ENCODE data around the gene ABCC6.
"Not testable (repeated sequence)": the region's sequence is repeated elsewhere in the genome, so short reads cannot be mapped to it uniquely, and the experiment has no call there.

The ABCC6 gene

DNA sequence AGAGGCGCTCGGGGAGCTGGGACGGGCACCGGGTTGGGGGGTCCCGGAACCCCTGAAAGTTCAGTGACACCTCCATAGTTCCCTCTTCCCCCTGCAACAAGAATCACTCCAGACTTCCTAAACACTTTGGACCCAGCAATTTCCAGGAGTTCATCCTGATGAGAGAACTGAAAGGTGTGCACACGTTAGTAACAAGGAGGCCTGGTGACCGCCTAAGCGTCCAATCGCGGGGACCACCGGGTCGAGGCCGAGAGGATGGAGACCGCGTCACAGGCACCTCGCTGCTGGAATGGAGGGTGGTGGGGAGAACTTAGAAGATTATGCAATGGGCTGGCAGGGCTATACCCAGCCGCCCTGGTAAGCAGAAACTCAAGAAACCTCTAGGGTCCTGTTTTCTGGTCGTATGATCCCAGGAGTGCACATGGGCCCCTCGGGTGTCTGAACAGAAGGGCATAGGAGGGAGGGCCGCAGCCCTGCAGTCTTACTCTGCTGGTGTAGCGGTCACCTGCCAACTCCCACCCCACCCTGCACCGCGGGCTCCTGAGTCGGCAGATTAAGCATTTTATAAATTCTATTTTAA is 458 bp upstream of the ABCC6 start:
- DNase-seq (ENCODE audit: low spot score), result not testable (repeated sequence)

DNA sequence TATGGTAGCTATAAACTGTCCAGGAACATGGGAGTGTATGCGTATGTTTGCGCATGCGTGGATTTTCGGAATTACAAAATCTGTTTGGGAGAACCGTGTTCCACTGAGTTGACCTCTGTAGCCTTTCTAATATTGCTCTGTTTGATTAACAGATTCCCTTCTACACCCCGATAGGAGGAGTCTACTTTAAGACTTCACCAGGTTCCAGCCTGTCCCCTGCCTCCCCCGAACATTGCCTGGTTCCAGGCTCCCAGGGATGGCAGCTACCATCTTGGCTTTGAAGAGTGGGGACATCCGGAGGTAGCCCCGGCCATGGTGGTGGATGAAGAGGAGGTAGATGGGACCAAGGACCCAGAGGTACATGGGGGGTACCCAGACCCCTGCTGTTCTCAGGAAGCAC is 1.9 kb downstream of the ABCC6 start:
- DNase-seq (ENCODE audit: low spot score), result not testable (repeated sequence)

DNA sequence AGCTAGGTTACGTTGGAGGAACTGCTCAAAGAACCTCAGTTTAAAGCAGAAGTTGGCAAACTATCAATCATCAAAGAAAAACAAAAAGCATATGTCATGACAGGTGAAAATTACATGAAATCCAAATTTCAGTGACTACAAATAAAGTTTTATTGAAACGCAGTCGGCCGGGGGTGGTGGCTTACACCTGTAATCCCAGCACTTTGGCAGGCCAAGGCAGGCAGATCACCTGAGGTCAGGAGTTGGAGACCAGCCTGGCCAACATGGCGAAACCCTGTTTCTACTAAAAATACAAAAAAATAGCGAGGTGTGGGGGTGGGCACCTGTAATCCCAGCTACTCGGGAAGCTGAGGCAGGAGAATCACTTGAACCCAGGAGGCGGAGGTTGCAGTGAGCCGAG is 2.8 kb downstream of the ABCC6 start:
- DNase-seq (ENCODE audit: low spot score), result not testable (repeated sequence)

DNA sequence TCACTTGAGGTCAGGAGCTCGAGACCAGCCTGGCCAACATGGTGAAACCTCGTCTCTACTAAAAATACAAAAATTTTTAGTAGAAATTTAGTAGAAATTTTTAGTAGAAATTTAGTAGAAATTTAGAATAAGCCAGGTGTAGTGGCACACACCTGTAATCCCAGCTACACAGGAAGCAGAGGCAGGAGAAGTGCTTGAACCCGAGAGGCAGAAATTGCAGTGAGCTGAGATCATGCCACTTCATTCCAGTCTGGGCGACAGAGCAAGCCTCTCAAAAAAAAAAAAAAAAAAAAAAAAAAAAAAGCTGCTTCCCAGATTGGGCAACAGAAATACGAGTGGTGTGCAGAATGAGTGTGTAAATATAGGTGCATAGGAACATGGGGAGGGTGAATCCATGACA is 4.5 kb downstream of the ABCC6 start:
- not testable (repeated sequence) for DNase-seq (ENCODE audit: low spot score)

DNA sequence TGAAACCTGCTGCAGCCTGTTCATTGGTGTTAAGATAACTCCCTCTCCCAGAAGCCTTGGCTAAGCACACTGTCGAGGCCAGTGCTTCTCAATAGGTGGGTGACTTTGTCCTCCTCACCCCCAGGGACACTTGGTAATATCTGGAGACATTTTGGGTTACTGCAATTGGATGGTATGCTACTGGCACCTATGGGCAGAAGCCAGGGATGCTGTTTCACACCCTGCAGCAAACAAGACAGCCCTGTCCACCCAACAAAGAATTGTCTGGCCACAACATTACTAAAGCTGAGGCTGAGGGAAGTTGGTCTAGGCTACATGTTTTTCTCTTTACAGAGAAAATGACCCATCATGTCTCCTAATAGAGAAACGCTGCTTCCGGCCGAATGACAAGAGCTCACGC is 4.9 kb downstream of the ABCC6 start:
- not testable (repeated sequence) for DNase-seq (ENCODE audit: low spot score)

DNA sequence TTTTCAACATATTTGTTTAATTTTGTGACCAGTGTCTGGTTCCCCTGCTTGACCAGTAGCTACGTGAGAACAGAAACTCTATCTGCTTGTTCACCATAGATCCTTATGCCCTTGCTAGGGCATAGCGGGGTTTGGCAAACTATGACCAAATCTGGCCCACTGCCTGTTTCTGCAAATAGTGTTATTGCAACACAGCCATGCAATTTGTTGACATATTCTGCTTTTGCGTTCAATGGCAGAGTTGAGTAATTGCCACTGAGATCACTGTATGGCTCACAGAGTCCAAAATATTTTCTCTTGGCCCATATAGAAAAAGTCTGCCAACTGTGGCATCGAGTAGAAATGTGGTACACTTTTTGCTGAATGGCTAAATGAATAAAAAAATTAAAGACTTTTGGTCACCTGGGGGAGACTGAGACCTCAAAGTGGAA is 9.4 kb downstream of the ABCC6 start:
- DNase-seq (ENCODE audit: low spot score), result not testable (repeated sequence)

DNA sequence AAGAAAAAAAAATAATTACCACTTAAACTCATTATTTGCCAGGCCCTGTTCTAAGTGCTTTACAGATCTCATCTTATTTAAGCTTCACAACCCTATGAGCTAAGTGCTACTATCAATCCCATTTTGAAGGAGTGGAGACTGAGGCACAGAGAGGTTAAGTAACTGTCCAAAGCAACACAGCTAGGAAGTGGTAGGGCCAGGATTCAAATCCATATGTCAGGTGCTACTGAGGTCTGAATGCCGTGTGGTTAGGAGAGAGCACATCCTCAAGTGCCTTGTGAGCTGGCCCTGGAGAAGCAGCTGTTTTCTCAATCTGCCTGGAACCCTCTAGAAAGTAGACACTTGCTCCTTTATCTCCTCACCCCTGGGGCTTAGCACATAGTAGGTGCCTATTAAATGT is 11.9 kb downstream of the ABCC6 start:
- not testable (repeated sequence) for DNase-seq (ENCODE audit: low spot score)

DNA sequence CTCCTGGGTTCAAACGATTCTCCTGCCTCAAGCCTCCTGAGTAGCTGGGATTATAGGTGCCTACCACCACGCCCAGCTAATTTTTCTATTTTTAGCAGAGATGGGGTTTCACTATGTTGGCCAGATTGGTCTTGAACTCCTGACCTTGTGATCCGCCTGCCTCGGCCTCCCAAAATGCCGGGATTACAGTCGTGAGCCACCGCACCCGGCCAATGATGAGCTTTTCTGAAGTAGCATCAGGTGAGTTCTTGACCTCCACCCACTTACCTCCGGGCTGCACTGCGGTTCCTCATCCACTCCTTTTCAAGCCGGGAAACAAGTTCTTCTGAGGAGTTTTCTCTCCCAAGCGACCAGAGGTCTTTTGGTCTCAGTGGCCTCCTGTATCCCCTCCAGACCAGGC is 14.8 kb downstream of the ABCC6 start:
- DNase-seq (ENCODE audit: low spot score), result not testable (repeated sequence)

DNA sequence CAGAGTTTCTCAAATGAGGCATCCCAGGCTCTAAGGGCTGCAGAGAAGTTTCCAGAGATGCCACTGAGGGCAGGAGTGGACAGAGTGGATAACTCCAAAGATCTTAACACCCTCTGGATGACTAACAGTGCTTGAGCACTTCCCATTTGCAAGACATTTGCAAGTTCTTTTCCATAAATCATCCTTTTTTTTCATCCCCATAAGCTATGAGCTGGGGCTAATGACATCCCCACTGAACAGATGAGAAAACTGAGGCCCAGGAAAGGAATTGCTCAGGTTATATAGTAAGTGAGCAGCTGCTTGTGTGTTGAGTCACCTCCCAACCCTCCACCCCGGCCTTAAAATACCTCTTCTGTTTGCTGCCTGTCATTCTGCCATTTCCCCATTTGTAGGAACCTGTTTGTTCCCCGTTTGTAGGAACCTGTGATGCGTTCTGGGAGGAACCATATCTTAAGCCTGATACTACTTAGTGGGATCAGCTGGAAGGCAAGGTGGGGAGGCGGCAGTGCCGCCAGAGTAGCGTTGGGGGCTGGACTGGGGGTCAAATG is 15.4 kb downstream of the ABCC6 start:
- not testable (repeated sequence) for DNase-seq (ENCODE audit: low spot score)

DNA sequence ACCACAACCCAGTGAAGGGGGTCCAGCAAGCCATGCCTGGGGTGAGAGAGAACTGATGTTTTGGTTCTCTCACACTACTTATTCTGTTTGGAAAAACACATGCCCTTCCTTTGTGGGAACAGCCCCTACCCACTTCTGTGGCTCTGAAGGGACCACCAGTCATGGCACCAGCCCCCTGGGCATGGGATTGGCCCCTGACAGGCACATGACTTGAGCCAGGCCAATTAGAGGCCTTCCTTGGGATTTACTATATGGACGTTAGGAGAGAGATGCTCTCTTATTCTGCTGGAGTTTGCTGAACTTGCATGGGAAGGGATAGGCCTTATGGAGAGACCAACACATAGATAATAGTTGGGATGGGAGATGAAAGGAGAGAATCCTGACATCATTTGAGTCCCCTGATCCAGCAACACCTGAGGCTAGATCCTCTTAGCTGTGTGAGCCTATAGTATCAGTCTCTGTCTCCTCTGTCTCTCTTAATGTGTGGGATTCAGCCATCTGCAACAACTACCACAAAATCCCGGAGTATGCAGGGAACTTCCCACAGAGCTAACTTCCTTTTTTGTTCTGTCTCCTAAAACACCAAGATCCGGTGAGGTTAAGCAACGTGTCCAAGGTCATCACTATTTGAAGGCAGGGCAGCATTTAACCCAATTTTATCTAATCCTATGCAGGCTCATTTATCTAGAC is 16.1 kb downstream of the ABCC6 start:
- not testable (repeated sequence) for DNase-seq (ENCODE audit: low spot score)

DNA sequence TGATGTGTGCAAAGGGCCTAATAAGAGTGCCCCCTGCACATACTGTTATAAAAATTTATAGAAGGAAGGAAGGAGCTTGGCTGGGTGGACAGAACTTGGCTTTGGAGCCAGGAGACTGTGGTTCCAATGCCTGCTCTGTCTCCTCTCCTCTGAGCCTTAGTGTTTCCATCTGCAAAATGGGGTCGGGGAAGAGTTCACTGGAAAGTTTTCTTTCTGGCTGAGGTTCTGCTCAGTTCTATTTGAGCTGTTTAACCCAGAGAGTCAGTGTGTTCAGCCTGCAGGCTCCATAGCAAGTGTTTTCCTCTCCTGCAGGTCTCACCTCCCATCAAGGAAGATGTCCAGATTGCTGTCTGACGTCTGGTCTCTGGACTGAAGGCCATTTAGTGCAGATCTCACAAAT is 17.4 kb downstream of the ABCC6 start:
- not testable (repeated sequence) for DNase-seq (ENCODE audit: low spot score)

DNA sequence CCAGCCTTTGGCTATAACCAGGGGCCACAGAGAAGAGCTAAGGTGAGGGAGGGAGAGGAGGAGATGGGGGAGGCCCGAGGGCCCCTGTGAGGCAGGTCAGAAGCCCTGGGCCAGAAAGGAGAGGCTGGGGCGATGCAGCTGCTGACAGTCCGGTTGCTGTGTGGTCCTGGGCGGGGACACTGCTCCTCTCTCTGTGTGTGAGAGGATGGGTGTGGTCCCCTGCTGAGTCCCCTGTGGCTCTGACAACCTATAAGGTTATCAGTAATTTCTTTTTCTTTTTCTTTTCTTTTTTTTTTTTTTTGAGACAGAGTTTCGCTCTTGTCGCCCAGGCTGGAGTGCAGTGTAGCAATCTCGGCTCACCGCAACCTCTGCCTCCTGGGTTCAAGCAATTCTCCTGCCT is 18.7 kb downstream of the ABCC6 start:
- not testable (repeated sequence) for DNase-seq (ENCODE audit: low spot score)

DNA sequence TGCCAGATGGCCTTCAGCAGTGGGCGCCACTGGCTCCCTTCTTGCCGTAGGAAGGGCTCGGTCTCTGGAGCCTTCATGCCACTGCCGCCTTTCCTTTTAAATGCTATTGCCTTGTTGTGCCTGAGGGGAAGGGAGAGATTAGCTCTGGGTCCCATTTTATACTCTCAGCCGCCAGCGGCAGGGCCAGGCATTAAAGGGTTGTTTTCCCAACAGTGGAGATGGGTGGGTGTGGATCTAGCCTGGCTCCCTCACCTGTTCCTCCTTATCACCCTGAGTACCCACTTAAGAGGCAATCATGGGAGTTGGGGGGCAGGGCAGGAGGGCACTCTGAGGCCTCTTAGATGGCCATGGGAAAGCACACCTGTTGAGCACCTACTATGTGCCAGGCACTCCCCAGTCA is 19.8 kb downstream of the ABCC6 start:
- DNase-seq (ENCODE audit: low spot score), result not testable (repeated sequence)

DNA sequence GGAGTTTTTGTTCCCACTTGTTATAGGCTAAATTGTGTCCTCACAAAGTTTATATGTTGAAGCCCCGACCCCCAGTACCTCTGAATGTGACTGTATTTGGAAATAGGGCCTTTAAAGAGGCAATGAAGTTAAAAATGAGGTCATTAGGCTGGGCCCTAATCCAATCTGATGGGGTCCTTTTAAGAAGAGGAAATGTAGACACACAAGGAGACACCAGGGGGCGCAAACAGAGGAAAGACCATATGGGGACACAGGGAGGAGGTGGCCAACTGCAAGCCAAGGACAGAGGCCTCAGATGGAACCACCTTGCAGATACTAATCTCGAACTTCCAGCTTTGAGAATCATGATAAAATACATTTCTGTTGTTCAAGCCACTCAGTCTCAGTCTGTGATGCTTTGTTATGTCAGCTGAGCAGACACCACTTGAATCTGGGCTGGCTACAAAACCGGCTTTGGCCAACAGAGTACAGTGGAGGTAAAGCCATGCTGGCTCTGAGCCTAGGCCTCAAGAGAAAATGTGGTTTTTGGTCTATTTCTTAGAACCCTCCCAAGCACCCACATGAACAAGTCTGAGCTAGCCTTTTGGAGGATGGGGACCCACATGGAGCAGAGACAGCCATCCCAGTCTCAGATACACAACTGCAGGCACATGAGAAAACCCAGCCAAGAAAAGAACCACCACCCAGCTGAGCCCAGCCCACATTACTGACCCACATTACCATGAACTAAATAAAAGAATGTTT is 20.7 kb downstream of the ABCC6 start:
- DNase-seq (ENCODE audit: low spot score), result peak; percentile 59

DNA sequence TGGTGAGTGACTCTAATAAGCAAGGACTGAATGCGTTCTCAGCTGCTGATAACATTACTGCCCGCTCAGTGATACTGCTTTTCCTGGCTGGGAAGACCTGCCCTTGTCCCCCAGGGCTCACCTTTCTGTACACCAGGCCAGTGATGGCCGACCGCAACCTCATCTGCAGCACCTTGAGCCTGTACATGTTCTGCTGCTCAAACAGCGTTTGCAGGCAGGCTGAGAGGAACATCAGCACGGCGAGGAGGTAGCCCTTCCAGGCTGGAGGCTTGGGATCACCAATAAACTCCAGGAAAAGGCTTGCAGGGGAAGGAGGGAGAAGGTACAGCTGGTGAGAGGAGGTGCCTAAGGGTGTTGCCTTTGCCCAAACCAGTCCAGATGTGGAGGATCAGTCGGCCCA is 21.4 kb downstream of the ABCC6 start:
- not testable (repeated sequence) for DNase-seq (ENCODE audit: low spot score)

DNA sequence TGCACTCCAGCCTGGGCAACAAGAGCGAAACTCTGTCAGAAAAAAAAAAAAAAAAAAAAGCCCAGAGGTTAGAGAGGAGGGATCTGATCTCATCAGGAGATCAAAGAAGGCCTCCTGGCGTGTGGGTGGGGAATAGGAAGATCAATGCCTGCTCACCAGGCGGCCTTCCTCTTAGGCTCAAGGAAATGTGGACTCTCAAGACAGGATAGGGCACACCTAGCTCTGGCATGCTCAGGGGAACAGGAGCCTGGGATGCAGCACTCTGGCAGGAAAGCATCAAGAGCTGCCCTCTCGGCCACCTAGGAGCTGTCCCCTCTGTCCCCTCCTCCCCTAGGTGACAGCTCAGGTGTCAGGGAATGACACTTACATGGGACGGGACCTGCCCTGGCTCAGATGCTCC is 22.9 kb downstream of the ABCC6 start:
- not testable (repeated sequence) for DNase-seq (ENCODE audit: low spot score)

DNA sequence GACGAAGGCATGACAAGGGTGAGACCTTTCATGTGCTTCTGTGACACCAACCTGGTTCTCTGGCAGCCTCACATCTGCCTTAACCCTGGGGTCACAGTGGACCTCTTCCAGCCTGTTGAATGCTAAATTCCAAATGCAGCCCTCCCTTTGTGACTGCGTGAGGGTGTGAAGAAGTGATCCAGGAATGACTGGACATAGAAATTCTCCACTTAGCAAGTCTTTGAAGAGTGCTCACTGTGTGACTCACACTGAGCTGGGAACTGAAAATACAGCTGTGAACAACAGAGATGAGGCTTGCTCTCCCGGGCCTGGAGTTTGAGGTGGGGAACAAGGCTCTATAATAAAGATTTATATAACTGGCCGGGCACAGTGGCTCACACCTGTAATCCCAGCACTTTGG is 23.9 kb downstream of the ABCC6 start:
- not testable (repeated sequence) for DNase-seq (ENCODE audit: low spot score)

DNA sequence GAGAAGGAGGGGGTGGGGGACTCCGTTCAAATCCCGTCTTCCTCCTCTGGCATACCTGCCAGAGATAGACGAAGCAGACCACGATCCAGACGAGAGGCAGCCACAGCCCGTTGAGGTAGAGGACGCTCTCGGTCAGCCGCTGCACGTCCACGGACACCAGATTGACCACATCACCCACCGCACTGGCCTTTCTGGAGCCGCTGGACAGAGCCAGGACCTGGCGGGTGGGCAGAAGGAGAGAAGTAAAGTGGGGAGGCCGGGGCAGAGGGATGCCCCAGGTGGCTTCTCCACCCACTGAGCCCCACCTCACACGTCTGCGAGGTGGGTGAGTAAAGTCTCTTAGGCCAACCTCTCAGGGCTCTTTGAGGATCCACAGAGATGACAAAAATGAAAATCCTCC is 25.3 kb downstream of the ABCC6 start:
- no peak for DNase-seq (ENCODE audit: low spot score)

DNA sequence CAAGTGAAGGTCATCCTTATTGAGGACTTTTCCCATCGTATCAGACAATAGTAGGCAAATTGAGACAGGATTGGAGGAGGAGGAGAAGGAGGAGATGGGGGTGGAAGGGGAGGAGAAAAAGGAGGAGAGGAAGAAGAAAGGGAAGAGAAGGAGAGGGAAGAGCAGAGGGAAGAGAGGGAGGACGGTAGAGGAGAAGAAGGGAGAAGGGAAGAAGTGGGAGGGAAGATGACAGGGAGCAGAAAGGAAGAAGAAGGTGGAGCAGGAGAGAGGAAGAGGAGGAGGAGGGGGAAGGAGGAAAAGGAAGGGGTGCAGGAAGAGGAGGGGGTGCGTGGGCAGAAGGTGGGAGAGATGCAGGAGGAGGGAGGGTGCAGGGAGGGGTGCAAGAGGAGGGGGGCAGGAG is 26.0 kb downstream of the ABCC6 start:
- no peak for DNase-seq (ENCODE audit: low spot score)

DNA sequence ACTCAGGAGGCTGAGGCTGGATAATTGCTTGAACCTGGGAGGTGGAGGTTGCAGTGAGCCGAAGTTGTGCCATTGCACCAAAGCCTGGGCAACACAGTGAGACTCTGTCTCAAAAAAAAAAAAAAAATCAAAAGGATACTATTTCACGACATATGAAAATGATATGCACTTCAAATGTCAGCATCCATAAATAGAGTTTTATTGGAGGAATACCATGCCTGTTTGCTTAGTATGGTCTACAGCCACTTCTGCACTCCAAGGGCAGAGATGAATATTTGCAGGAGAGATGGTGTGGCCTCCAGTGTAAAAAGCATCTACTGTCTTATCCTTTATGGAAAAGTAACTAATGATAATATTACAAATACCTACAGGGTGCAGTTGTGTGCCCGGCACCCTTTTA is 27.2 kb downstream of the ABCC6 start:
- no peak for DNase-seq (ENCODE audit: low spot score)

DNA sequence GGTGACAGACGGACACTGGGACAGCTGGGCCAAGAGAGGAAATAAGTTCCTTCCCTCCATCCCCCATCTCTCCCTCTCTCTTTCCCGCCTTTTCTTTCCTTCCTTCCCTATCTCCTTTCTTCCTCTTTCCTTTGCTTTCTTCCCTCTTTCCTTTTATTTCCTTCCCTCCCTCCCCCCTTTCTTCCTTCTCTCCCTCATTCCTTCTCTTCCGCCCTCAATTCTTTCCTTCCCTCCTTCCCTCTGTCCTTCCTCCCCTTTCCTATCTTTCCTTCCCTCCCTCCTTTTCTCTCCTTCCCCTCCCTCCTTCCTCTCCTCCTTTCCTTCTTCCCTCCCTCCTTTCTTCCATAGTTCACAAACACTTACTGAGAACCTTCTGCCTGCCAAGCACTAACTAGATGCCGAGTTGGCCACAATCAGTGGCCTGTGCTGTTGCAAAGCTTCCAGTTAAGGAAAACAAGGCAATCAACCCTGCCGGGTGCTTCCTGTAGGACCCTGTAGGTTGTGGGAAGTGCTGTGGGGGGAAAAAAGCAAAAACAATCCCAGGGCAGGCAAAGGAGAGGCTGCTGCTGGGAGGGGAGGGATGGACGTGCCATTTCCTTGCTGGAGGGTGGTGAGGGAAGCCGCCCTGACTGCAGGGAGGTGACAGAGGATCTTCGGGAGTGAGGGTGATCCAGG is 31.7 kb downstream of the ABCC6 start:
- no peak for DNase-seq (ENCODE audit: low spot score)

DNA sequence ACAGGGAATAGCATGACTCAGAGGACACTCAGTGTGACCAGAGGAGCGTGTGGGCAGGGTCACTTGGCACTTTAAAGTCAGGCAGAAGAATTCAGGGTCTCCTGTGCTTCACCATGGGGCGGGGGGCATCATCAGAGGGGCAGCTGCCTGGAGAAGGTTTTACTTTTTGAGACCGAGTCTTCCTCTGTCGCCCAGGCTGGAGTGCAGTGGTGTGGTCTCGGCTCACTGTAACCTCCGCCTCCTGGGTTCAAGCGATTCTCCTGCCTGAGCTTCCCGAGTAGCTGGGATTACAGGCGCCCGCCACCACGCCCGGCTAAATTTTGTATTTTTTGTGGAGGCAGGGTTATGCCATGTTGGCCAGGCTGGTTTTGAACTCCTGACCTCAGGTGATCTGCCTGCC is 32.3 kb downstream of the ABCC6 start:
- not testable (repeated sequence) for DNase-seq (ENCODE audit: low spot score)
